Measurements from ENCODE around the gene AKAP7. TPM values are rescaled to one million over a fixed set of nuclear protein-coding genes. Genes with fewer than 3 reads are reported as not detected.

Gene AKAP7
- total RNA-seq, 4 donors from 2014 or later: 5.9 to 15.1 (median 7.2) TPM

- H3K27ac ChIP-seq: no peak overlapping the region
- no peaks in the 10 kb centered on the region for H3K27me3 ChIP-seq
- H3K9me3 ChIP-seq: no peaks in the 10 kb centered on the region
- no peaks in the 10 kb centered on the region for H3K4me1 ChIP-seq
- H3K36me3 ChIP-seq: peaks cover 0 to 7% of the 10 kb centered on the region in 2 donors
- no peak overlapping the region for H3K4me3 ChIP-seq
- no peak for ATAC-seq
- no peak for TF ChIP-seq EP300 (IDR thresholded peaks at IDR 0.05)
- TF ChIP-seq, protein P1, sequence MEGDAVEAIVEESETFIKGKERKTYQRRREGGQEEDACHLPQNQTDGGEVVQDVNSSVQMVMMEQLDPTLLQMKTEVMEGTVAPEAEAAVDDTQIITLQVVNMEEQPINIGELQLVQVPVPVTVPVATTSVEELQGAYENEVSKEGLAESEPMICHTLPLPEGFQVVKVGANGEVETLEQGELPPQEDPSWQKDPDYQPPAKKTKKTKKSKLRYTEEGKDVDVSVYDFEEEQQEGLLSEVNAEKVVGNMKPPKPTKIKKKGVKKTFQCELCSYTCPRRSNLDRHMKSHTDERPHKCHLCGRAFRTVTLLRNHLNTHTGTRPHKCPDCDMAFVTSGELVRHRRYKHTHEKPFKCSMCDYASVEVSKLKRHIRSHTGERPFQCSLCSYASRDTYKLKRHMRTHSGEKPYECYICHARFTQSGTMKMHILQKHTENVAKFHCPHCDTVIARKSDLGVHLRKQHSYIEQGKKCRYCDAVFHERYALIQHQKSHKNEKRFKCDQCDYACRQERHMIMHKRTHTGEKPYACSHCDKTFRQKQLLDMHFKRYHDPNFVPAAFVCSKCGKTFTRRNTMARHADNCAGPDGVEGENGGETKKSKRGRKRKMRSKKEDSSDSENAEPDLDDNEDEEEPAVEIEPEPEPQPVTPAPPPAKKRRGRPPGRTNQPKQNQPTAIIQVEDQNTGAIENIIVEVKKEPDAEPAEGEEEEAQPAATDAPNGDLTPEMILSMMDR (IDR thresholded peaks at IDR 0.05): no peak
- no peak for TF ChIP-seq POLR2AphosphoS5 (IDR thresholded peaks at IDR 0.05)
- 82 to 91% methylated on average over 1 to 2 of the region's 2 CpGs for WGBS, 2 donors (ENCODE audit: low coverage in 1 of 2)
Observed at GRCh38 chr6:131156411-131156810, 21.1 kb downstream of the AKAP7 start.

GRCh38 chr6:131159578-131159977 lies 24.3 kb downstream of the AKAP7 start:
- H3K36me3 ChIP-seq: peaks cover 0 to 8% of the 10 kb centered on the region in 2 donors
- no peaks in the 10 kb centered on the region for H3K4me1 ChIP-seq
- no peaks in the 10 kb centered on the region for H3K27me3 ChIP-seq
- 54 to 55% methylated on average over 2 of the region's 2 CpGs for WGBS, 2 donors (ENCODE audit: low coverage in 1 of 2)
- no peak overlapping the region for H3K27ac ChIP-seq
- ATAC-seq: no peak
- H3K4me3 ChIP-seq: no peak overlapping the region
- no peaks in the 10 kb centered on the region for H3K9me3 ChIP-seq
- TF ChIP-seq POLR2AphosphoS5 (IDR thresholded peaks at IDR 0.05): no peak
- TF ChIP-seq POLR2A (IDR thresholded peaks at IDR 0.05): no peak
- TF ChIP-seq, protein P1 (IDR thresholded peaks at IDR 0.05): no peak
- TF ChIP-seq EP300 (IDR thresholded peaks at IDR 0.05): no peak

DNA sequence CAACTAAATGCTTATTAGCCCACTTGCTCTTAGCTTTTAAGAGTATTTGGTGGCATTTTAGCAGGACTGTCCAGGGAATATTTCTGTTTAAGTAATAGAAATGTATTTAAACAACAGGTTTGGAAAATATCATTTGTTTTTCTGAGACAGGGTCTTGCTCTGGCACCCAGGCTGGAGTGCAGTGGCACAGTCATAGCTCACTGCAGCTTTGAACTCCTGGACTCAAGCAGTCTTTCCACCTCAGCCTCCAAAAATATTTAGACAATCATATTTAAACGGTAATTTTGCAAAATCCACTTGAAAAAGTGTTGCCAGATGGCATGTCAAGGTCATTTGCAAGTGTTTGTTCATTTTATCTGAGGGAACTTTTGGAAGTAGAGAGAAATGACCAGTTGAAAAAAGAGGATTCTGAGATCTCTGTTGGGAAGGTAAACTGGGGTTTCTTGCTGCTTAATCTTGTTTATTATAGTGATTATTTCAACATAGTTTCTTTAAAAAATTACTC lies 25.0 kb downstream of the AKAP7 start:
- Histone ChIP-seq H3K27me3 (no peaks in the 10 kb centered on the region), H3K4me1 (no peaks in the 10 kb centered on the region), H3K4me3 (no peak overlapping the region), H3K9me3 (no peaks in the 10 kb centered on the region), H3K36me3 (peaks cover 0 to 10% of the 10 kb centered on the region in 2 donors), H3K27ac (no peak overlapping the region)
- 0 to 5% methylated on average over 1 of the region's 1 CpG for WGBS, 2 donors (ENCODE audit: low coverage in 1 of 2)
- no peak for TF ChIP-seq POLR2A (IDR thresholded peaks at IDR 0.05)
- ATAC-seq: no peak

DNA sequence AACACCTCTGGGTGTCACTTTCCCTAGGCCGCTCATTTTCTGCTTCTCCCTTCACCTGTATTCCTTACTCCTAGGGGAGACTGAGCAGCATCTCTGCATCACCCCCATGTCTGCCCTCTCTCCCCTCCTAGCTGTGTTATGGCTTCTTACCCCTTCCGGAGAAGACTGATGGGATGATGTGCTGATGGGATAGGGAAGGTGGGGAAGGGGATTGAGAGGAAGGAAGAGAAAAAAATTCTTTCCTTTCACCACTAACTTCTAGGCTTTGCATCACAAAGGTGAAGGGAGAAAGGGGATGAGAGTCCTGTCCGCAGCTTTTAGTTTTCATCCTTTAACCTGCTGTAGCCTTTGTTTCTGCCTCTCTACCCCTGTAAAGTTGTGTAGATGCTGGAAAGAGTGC lies 26.7 kb downstream of the AKAP7 start:
- H3K27me3 ChIP-seq: no peaks in the 10 kb centered on the region
- H3K9me3 ChIP-seq: no peaks in the 10 kb centered on the region
- no peak overlapping the region for H3K4me3 ChIP-seq
- peaks cover 0 to 19% of the 10 kb centered on the region in 2 donors for H3K36me3 ChIP-seq
- no peaks in the 10 kb centered on the region for H3K4me1 ChIP-seq
- no peak for ATAC-seq
- TF ChIP-seq POLR2AphosphoS5 (IDR thresholded peaks at IDR 0.05) (no peak), POLR2A (IDR thresholded peaks at IDR 0.05) (no peak), EP300 (IDR thresholded peaks at IDR 0.05) (no peak)
- TF ChIP-seq, protein P1 (IDR thresholded peaks at IDR 0.05): no peak
- 100% methylated on average over 1 to 3 of the region's 3 CpGs for WGBS, 2 donors (ENCODE audit: low coverage in 1 of 2)
- H3K27ac ChIP-seq: no peak overlapping the region

DNA sequence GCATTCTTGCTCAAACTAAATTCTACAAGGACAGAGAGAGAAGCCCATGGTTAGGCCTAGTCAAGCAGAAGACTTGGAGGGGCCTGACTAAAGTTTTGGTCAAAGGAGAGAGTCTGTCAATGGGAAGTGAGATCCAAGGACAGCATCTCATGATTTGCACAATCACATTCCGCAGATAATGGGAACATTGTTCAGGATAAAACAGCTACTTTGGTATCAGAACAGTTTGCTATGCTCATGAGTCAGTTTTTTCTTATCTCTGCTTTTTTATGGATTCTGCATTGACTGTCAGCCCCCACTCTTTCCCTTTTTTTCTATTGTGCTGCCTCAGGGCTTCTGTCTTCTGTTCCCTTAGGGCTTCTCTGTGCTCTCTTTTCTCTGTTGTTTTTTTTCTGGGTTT lies 28.6 kb downstream of the AKAP7 start:
- no peaks in the 10 kb centered on the region for H3K27me3 ChIP-seq
- H3K9me3 ChIP-seq: no peaks in the 10 kb centered on the region
- 65 to 75% methylated on average over 1 of the region's 1 CpG for WGBS, 2 donors (ENCODE audit: low coverage in 1 of 2)
- no peak overlapping the region for H3K27ac ChIP-seq
- H3K4me1 ChIP-seq: no peaks in the 10 kb centered on the region
- ATAC-seq: no peak
- TF ChIP-seq, protein P1 (IDR thresholded peaks at IDR 0.05): no peak
- TF ChIP-seq POLR2A (IDR thresholded peaks at IDR 0.05) (no peak), EP300 (IDR thresholded peaks at IDR 0.05) (no peak), POLR2AphosphoS5 (IDR thresholded peaks at IDR 0.05) (no peak)
- H3K4me3 ChIP-seq: no peak overlapping the region
- peaks cover 0 to 20% of the 10 kb centered on the region in 2 donors for H3K36me3 ChIP-seq

All from gastroesophageal sphincter (tissue), 4 donors.